CD4-positive, alpha-beta T cell treated with Interleukin-1 beta for 1 hour (primary cell): ENCODE results near the gene SCMH1.

Experiments used
- DNase-seq, 2 donors: peaks; one replicate each; pipeline ENCODE4 v3.0.0-alpha.2; 2020 to 2022

Gene SCMH1

GRCh38 chr1:40987439-40988276 lies 254.4 kb downstream of the SCMH1 start:
- no peak for DNase-seq

GRCh38 chr1:40986956-40987355 lies 255.2 kb downstream of the SCMH1 start:
- DNase-seq: no peak

GRCh38 chr1:40986328-40986783 lies 255.8 kb downstream of the SCMH1 start:
- no peak for DNase-seq

GRCh38 chr1:40985875-40986274 lies 256.2 kb downstream of the SCMH1 start:
- DNase-seq: no peak

- DNase-seq: no peak
Observed at GRCh38 chr1:40985161-40985560, 256.9 kb downstream of the SCMH1 start.

GRCh38 chr1:40984531-40984930 lies 257.6 kb downstream of the SCMH1 start:
- DNase-seq: no peak

GRCh38 chr1:40984066-40984465 lies 258.0 kb downstream of the SCMH1 start:
- DNase-seq: no peak

- no peak for DNase-seq
Observed at GRCh38 chr1:40983286-40983685, 258.8 kb downstream of the SCMH1 start.

GRCh38 chr1:40982721-40983120 lies 259.4 kb downstream of the SCMH1 start:
- no peak for DNase-seq

GRCh38 chr1:40981691-40982448 lies 260.2 kb downstream of the SCMH1 start:
- DNase-seq: no peak

- peak; percentile 54 to 61 for DNase-seq
Observed at GRCh38 chr1:40980453-40981121, 261.5 kb downstream of the SCMH1 start.

GRCh38 chr1:40980068-40980452 lies 262.0 kb downstream of the SCMH1 start:
- no peak for DNase-seq

- DNase-seq: peak; percentile 95
Observed at GRCh38 chr1:40979241-40980067, 262.7 kb downstream of the SCMH1 start, which contains the start of gene CTPS1. Gene CTPS1, plus strand, starts transcription at chr1:40979696. Its CDS starts 3,595 bp downstream, at chr1:40983291.

- no peak for DNase-seq
Observed at GRCh38 chr1:40978886-40979240, 263.2 kb downstream of the SCMH1 start.

- no peak for DNase-seq
Observed at GRCh38 chr1:40977716-40978115, 264.4 kb downstream of the SCMH1 start.
